Naive thymus-derived CD4-positive, alpha-beta T cell (primary cell): Measurements from ENCODE around the gene KIAA0319L. TPM values are rescaled to one million over a fixed set of nuclear protein-coding genes. Genes with fewer than 3 reads are reported as not detected.
A peak's percentile ranks its signal among the peaks of the same experiment; 100 is the strongest.

ENCODE experiments used
- ATAC-seq: fragments of 150-1000 bp; cut with Tn5 transposase; 2 replicates; pipeline ENCODE4 v1.10.0; 2021; ENCODE audit warnings: mild to moderate bottlenecking, moderate library complexity
- CTCF ChIA-PET: fragments of 350-600 bp; sonication (Branson Sonifier 250); formaldehyde crosslinking; loops from one replicate; lab custom pipeline; 2021; ENCODE audit warnings: antibody characterized with exemption; lab: Charles Lee
- POLR2A ChIA-PET: fragments of 350-600 bp; sonication (Branson Sonifier 250); formaldehyde crosslinking; loops from one replicate; lab custom pipeline; 2021; ENCODE audit warnings: antibody characterized with exemption, inconsistent platforms; lab: Charles Lee
- DNase-seq, 9 donors: peaks; one replicate each; pipeline versions ENCODE4 v3.0.0 to v3.0.0-alpha.2; 2020 to 2022; ENCODE audit warnings: mixed read lengths in 1 of 9
- H3K27ac ChIP-seq: one replicate; pipeline ENCODE4 v1.7.0; 2013; ENCODE audit warnings: mild to moderate bottlenecking, low read depth, low read length, moderate library complexity
- H3K27me3 ChIP-seq, 2 donors: one replicate each; pipeline ENCODE4 v1.7.0; 2013; ENCODE audit warnings: low read length in 2 of 2, mild to moderate bottlenecking in 2 of 2, moderate library complexity in 2 of 2; ENCODE audit not compliant: control insufficient read depth in 2 of 2, insufficient read depth in 2 of 2
- H3K36me3 ChIP-seq, 3 experiments: 1 replicate in 2 of 3; 2 replicates in 1 of 3; pipeline ENCODE4 v1.7.0; 2013; ENCODE audit warnings: low read length in 3 of 3, mild to moderate bottlenecking in 3 of 3, moderate library complexity in 1 of 3; ENCODE audit not compliant: insufficient read depth in 3 of 3, control insufficient read depth in 2 of 3
- H3K4me1 ChIP-seq, 2 donors: one replicate each; pipeline ENCODE4 v1.7.0; 2013; ENCODE audit warnings: low read length in 2 of 2, mild to moderate bottlenecking in 2 of 2, moderate library complexity in 1 of 2; ENCODE audit not compliant: control insufficient read depth in 2 of 2, insufficient read depth in 2 of 2
- H3K4me3 ChIP-seq: 2 replicates; pipeline ENCODE4 v1.7.0; 2013; ENCODE audit warnings: mild to moderate bottlenecking, low read length
- H3K9me3 ChIP-seq, 3 experiments: 1 replicate in 2 of 3; 2 replicates in 1 of 3; pipeline ENCODE4 v1.7.0; 2013; ENCODE audit warnings: low read length in 3 of 3; ENCODE audit not compliant: control insufficient read depth in 2 of 3
- H3K27ac Mint-ChIP-seq, 9 donors: one replicate each; pipeline ENCODE4 v1.8.0; 2020 to 2022; ENCODE audit warnings: mixed read lengths in 9 of 9, mild to moderate bottlenecking in 8 of 9, moderate library complexity in 5 of 9, inconsistent platforms in 2 of 9
- H3K27me3 Mint-ChIP-seq, 5 donors: one replicate each; pipeline ENCODE4 v1.8.0; 2021 to 2022; ENCODE audit warnings: mixed read lengths in 5 of 5, mild to moderate bottlenecking in 1 of 5
- H3K36me3 Mint-ChIP-seq, 5 donors: one replicate each; pipeline ENCODE4 v1.8.0; 2020 to 2022; ENCODE audit warnings: mixed read lengths in 5 of 5, mild to moderate bottlenecking in 3 of 5, inconsistent platforms in 1 of 5
- H3K4me1 Mint-ChIP-seq, 7 donors: one replicate each; pipeline ENCODE4 v1.8.0; 2020 to 2022; ENCODE audit warnings: mixed read lengths in 7 of 7, mild to moderate bottlenecking in 3 of 7, inconsistent platforms in 1 of 7
- H3K4me3 Mint-ChIP-seq, 10 donors: one replicate each; pipeline ENCODE4 v1.8.0; 2020 to 2022; ENCODE audit warnings: mild to moderate bottlenecking in 10 of 10, mixed read lengths in 10 of 10, moderate library complexity in 6 of 10, inconsistent platforms in 2 of 10
- H3K9me3 Mint-ChIP-seq, 11 donors: one replicate each; pipeline ENCODE4 v1.8.0; 2020 to 2022; ENCODE audit warnings: mixed read lengths in 11 of 11, mild to moderate bottlenecking in 4 of 11, inconsistent platforms in 1 of 11, moderate library complexity in 1 of 11
- intact Hi-C, 2 donors: fragments of 100-400 bp; cut with micrococcal nuclease; formaldehyde crosslinking; loops; one replicate each; pipeline ENCODE4 v1.15.1; 2023
- polyA plus RNA-seq, 2 donors: library from polyadenylated mRNA; unstranded; fragments of 300-500 nt; fragmentation: Illumina TruSeq; gene quantifications; one replicate each; pipeline ENCODE4 v1.2.3, GENCODE V29; 2021
- total RNA-seq, 6 experiments: library from RNA in 5 of 6; stranded (reverse) in 5 of 6; gene quantifications; 1 replicate in 5 of 6; 2 replicates in 1 of 6; pipeline ENCODE4 v1.2.3 and lab custom pipeline; 2021 to 2026

KIAA0319L gene
- total and polyA plus RNA-seq, 7 experiments from 2014 or later: 22.2 to 79.7 (median 63.5) TPM

- Histone ChIP-seq H3K27ac (no peak overlapping the region), H3K4me1 (peaks cover 0 to 11% of the 10 kb centered on the region in 2 donors), H3K27me3 (no peaks in the 10 kb centered on the region), H3K36me3 (no peaks in the 10 kb centered on the region), H3K4me3 (no peak overlapping the region), H3K9me3 (no peaks in the 10 kb centered on the region)
- Mint-ChIP-seq H3K4me1 (peaks cover 0 to 16% (median 9%) of the 10 kb centered on the region in 7 donors), H3K27ac (peak overlapping the region in 1 of 9 donors; percentile 5), H3K4me3 (no peak overlapping the region), H3K27me3 (no peaks in the 10 kb centered on the region), H3K36me3 (peaks cover 0 to 15% (median 3%) of the 10 kb centered on the region in 5 donors), H3K9me3 (no peaks in the 10 kb centered on the region)
- ChIA-PET CTCF (no interaction called here), POLR2A (interaction anchor here (0.9 kb wide), 1 partner anchor 13 kb away, joined by 3 read pairs; no protein-coding TSS in a partner anchor)
- DNase-seq (no peak), ATAC-seq (no peak)
- intact Hi-C loops: no loop called here
Observed at GRCh38 chr1:35591211-35591610, 34.0 kb upstream of the KIAA0319L start.

DNA sequence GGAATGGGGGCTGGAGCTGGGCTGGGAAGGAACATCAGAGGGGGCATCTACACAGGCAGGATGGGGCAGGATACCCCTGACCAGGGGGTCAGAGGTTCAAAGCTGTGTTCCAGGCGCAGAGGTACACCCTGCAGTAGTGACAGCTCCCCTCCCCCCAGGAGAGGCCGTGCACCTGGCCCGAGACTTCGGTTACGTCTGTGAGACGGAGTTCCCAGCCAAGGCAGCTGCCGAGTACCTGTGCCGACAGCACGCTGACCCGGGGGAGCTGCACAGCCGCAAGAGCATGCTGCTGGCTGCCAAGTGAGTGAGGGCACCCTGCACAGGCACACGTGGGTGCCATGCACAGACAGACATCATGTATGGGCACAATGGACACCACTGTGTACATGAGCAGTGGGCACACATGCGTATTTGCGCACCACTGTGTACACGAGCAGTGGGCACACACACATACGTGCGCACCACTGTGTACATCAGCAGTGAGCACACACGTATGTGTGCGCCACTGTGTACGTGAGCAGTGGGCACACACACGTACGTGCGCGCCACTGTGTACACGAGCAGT, 33.4 kb upstream of the KIAA0319L start:
- Histone ChIP-seq H3K27ac (no peak overlapping the region), H3K27me3 (no peaks in the 10 kb centered on the region), H3K4me3 (no peak overlapping the region), H3K4me1 (peaks cover 0 to 11% of the 10 kb centered on the region in 2 donors), H3K36me3 (no peaks in the 10 kb centered on the region), H3K9me3 (no peaks in the 10 kb centered on the region)
- Mint-ChIP-seq H3K27me3 (no peaks in the 10 kb centered on the region), H3K4me3 (no peak overlapping the region), H3K4me1 (peaks cover 0 to 16% (median 9%) of the 10 kb centered on the region in 7 donors), H3K36me3 (peaks cover 0 to 15% (median 0%) of the 10 kb centered on the region in 5 donors), H3K27ac (no peak overlapping the region), H3K9me3 (no peaks in the 10 kb centered on the region)
- ChIA-PET POLR2A (no interaction called here), CTCF (no interaction called here)
- intact Hi-C loops: no loop called here
- no peak for DNase-seq
- no peak for ATAC-seq

- Mint-ChIP-seq H3K4me1 (peaks cover 0 to 16% (median 9%) of the 10 kb centered on the region in 7 donors), H3K36me3 (peaks cover 0 to 15% (median 0%) of the 10 kb centered on the region in 5 donors), H3K27ac (peak overlapping the region in 2 of 9 donors; percentile 9 to 11), H3K4me3 (no peak overlapping the region), H3K27me3 (no peaks in the 10 kb centered on the region), H3K9me3 (no peaks in the 10 kb centered on the region)
- Histone ChIP-seq H3K4me1 (peaks cover 0 to 11% of the 10 kb centered on the region in 2 donors), H3K27ac (no peak overlapping the region), H3K4me3 (no peak overlapping the region), H3K27me3 (no peaks in the 10 kb centered on the region), H3K9me3 (no peaks in the 10 kb centered on the region), H3K36me3 (no peaks in the 10 kb centered on the region)
- CTCF ChIA-PET: interaction anchor here (0.6 kb wide), 1 partner anchor 557 kb away, joined by 4 read pairs; no protein-coding TSS in a partner anchor
- POLR2A ChIA-PET: no interaction called here
- DNase-seq (no peak), ATAC-seq (no peak)
- intact Hi-C loops: no loop called here
Observed at GRCh38 chr1:35589516-35590427, 32.6 kb upstream of the KIAA0319L start.

- no peaks in the 10 kb centered on the region for H3K9me3 ChIP-seq
- Mint-ChIP-seq H3K9me3 (peaks cover 0 to 2% (median 0%) of the 10 kb centered on the region in 11 donors), H3K4me3 (no peak overlapping the region), H3K27ac (peak overlapping the region in 1 of 9 donors; percentile 9), H3K27me3 (no peaks in the 10 kb centered on the region), H3K36me3 (peaks cover 0 to 17% (median 0%) of the 10 kb centered on the region in 5 donors), H3K4me1 (peaks cover 0 to 11% (median 7%) of the 10 kb centered on the region in 7 donors)
- H3K27ac ChIP-seq: no peak overlapping the region
- CTCF ChIA-PET: no interaction called here
- POLR2A ChIA-PET: no interaction called here
- peak; percentile 18 for ATAC-seq
- intact Hi-C loops: no loop called here
- no peak for DNase-seq
- H3K4me3 ChIP-seq: no peak overlapping the region
- peaks cover 0 to 9% of the 10 kb centered on the region in 2 donors for H3K4me1 ChIP-seq
- no peaks in the 10 kb centered on the region for H3K36me3 ChIP-seq
- no peaks in the 10 kb centered on the region for H3K27me3 ChIP-seq
Observed at GRCh38 chr1:35588197-35588910, 31.2 kb upstream of the KIAA0319L start.

DNA sequence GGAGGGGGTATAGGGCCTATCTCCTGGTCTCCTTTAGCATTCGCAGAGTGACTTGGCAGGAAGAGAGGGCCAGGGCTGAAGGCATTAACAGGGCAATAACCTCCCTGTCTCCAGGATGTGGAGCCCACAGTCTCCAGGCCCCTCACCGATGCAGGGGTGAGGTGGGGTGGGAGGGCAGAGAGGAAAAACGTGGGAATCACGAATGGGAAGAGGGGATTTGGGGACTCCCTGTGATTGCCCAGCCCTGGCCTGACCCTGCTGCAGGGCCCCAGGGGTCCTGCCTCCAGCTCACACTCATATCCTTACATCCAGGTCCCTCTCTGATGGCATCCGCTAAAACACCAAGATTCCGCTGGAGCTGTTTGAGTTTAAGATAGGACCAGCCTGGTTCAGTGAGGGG, 30.5 kb upstream of the KIAA0319L start:
- peaks cover 0 to 19% (median 0%) of the 10 kb centered on the region in 5 donors for H3K36me3 Mint-ChIP-seq
- intact Hi-C loops: no loop called here
- POLR2A ChIA-PET: no interaction called here
- DNase-seq: no peak
- no peak overlapping the region for H3K4me3 Mint-ChIP-seq
- Histone ChIP-seq H3K27me3 (no peaks in the 10 kb centered on the region), H3K36me3 (no peaks in the 10 kb centered on the region), H3K27ac (no peak overlapping the region), H3K4me3 (no peak overlapping the region), H3K4me1 (peaks cover 0 to 2% of the 10 kb centered on the region in 2 donors), H3K9me3 (no peaks in the 10 kb centered on the region)
- CTCF ChIA-PET: no interaction called here
- H3K4me1 Mint-ChIP-seq: peaks cover 0 to 6% (median 2%) of the 10 kb centered on the region in 7 donors
- ATAC-seq: no peak
- no peaks in the 10 kb centered on the region for H3K27me3 Mint-ChIP-seq
- H3K27ac Mint-ChIP-seq: no peak overlapping the region
- H3K9me3 Mint-ChIP-seq: peaks cover 0 to 2% (median 0%) of the 10 kb centered on the region in 11 donors

- peaks cover 0 to 17% (median 0%) of the 10 kb centered on the region in 5 donors for H3K36me3 Mint-ChIP-seq
- H3K27me3 Mint-ChIP-seq: no peaks in the 10 kb centered on the region
- no peak overlapping the region for H3K4me3 Mint-ChIP-seq
- POLR2A ChIA-PET: no interaction called here
- H3K27me3 ChIP-seq: no peaks in the 10 kb centered on the region
- intact Hi-C loops: no loop called here
- no peaks in the 10 kb centered on the region for H3K36me3 ChIP-seq
- no peaks in the 10 kb centered on the region for H3K9me3 ChIP-seq
- ATAC-seq (no peak), DNase-seq (no peak)
- no peak overlapping the region for H3K27ac ChIP-seq
- no peak overlapping the region for H3K4me3 ChIP-seq
- H3K27ac Mint-ChIP-seq: no peak overlapping the region
- peaks cover 0 to 2% (median 0%) of the 10 kb centered on the region in 11 donors for H3K9me3 Mint-ChIP-seq
- CTCF ChIA-PET: no interaction called here
- no peaks in the 10 kb centered on the region for H3K4me1 ChIP-seq
- peaks cover 0 to 6% (median 0%) of the 10 kb centered on the region in 7 donors for H3K4me1 Mint-ChIP-seq
Observed at GRCh38 chr1:35586808-35587207, 29.6 kb upstream of the KIAA0319L start.
